IMR-90 (cell line): ENCODE data around the gene WNT8B. TPM values are rescaled to one million over a fixed set of nuclear protein-coding genes. Genes with fewer than 3 reads are reported as not detected.

Experiments
- ATAC-seq: fragments of 200-7000 bp; cut with Tn5 transposase; 2 replicates; pipeline ENCODE4 v1.9.1; 2020; ENCODE audit warnings: low read depth, mild to moderate bottlenecking, moderate library complexity
- BruUV-seq: library from RNA; stranded (reverse); fragments of 400-500 nt; replicated peaks from 2 replicates; lab custom pipeline; 2021; lab: Mats Ljungman, UMichigan
- CTCF ChIA-PET: fragments of 300-600 bp; formaldehyde crosslinking; extraction: SDS; loops from one replicate; lab custom pipeline; 2021; ENCODE audit warnings: antibody characterized with exemption; lab: Yijun Ruan, JAX
- POLR2A ChIA-PET: fragments of 300-600 bp; sonication (Branson Sonifier 250); formaldehyde crosslinking; loops from one replicate; lab custom pipeline; 2022; ENCODE audit warnings: antibody characterized with exemption; ENCODE audit not compliant: unreplicated experiment; lab: Charles Lee
- DNase-seq: peaks from one replicate; pipeline ENCODE4 v3.0.0; 2013
- H2AFZ ChIP-seq: replicated peaks from 2 replicates; pipeline ENCODE3; 2013; ENCODE audit warnings: low read length, mild to moderate bottlenecking; ENCODE audit not compliant: poor library complexity
- H2AK5ac ChIP-seq: 2 replicates; pipeline ENCODE4 v1.6.1; 2013; ENCODE audit warnings: low read depth, low read length, inconsistent platforms
- H2AK9ac ChIP-seq: replicated peaks from 2 replicates; pipeline ENCODE3; 2013; ENCODE audit warnings: mild to moderate bottlenecking, low read depth, low read length, moderate library complexity; ENCODE audit not compliant: poor library complexity
- H2BK120ac ChIP-seq: 2 replicates; pipeline ENCODE4 v1.6.1; 2013; ENCODE audit warnings: low read depth, low read length, inconsistent platforms
- H2BK15ac ChIP-seq: 3 replicates; pipeline ENCODE4 v1.6.1; 2013; ENCODE audit warnings: low read depth, low read length, inconsistent platforms
- H2BK20ac ChIP-seq: 2 replicates; pipeline ENCODE4 v1.6.1; 2013; ENCODE audit warnings: low read depth, mild to moderate bottlenecking, inconsistent platforms, low read length, moderate library complexity
- H2BK5ac ChIP-seq: 2 replicates; pipeline ENCODE4 v1.6.1; 2013; ENCODE audit warnings: mild to moderate bottlenecking, low read depth, low read length, inconsistent platforms; ENCODE audit not compliant: poor library complexity, severe bottlenecking
- H3K14ac ChIP-seq: replicated peaks from 2 replicates; pipeline ENCODE4 v1.6.1; 2013; ENCODE audit warnings: low read depth, low read length, inconsistent platforms
- H3K18ac ChIP-seq: 2 replicates; pipeline ENCODE4 v1.6.1; 2013; ENCODE audit warnings: low read depth, low read length, control low read depth
- H3K23ac ChIP-seq: 2 replicates; pipeline ENCODE4 v1.6.1; 2013; ENCODE audit warnings: low read depth, low read length, inconsistent platforms
- H3K27ac ChIP-seq: 2 replicates; pipeline ENCODE4 v1.5.1; 2013; ENCODE audit warnings: mild to moderate bottlenecking, control low read depth, low read length; ENCODE audit not compliant: insufficient read depth
- H3K27me3 ChIP-seq: 2 replicates; pipeline ENCODE4 v1.6.1; 2013; ENCODE audit warnings: low read length; ENCODE audit not compliant: control insufficient read depth, insufficient read depth
- H3K36me3 ChIP-seq: 2 replicates; pipeline ENCODE4 v1.6.1; 2013; ENCODE audit warnings: low read length, mixed read lengths; ENCODE audit not compliant: control insufficient read depth, insufficient read depth
- H3K4ac ChIP-seq: 2 replicates; pipeline ENCODE4 v1.6.1; 2013; ENCODE audit warnings: low read depth, low read length, inconsistent platforms
- H3K4me1 ChIP-seq: 2 replicates; pipeline ENCODE4 v1.6.1; 2013; ENCODE audit warnings: low read length, mixed read lengths; ENCODE audit not compliant: control insufficient read depth, insufficient read depth
- H3K4me2 ChIP-seq: 2 replicates; pipeline ENCODE4 v1.6.1; 2013; ENCODE audit warnings: low read depth, mild to moderate bottlenecking, control low read depth, low read length, moderate library complexity
- H3K4me3 ChIP-seq: 2 replicates; pipeline ENCODE4 v1.5.1; 2013; ENCODE audit warnings: low read depth, mild to moderate bottlenecking, control low read depth, low read length, moderate library complexity; ENCODE audit not compliant: insufficient read depth
- H3K56ac ChIP-seq: 2 replicates; pipeline ENCODE4 v1.6.1; 2013; ENCODE audit warnings: low read length, inconsistent platforms; ENCODE audit not compliant: insufficient read depth; ENCODE audit errors: extremely low read depth
- H3K79me1 ChIP-seq, 2 experiments: 2 replicates each; pipeline ENCODE4 v1.6.1; 2013; ENCODE audit warnings: low read length in 2 of 2, inconsistent platforms in 1 of 2, low read depth in 1 of 2
- H3K9ac ChIP-seq: 2 replicates; pipeline ENCODE4 v1.6.1; 2013; ENCODE audit warnings: low read depth, low read length, control low read depth
- H3K9me1 ChIP-seq: 2 replicates; pipeline ENCODE4 v1.6.1; 2013; ENCODE audit warnings: low read length, inconsistent platforms; ENCODE audit not compliant: insufficient read depth
- H3K9me3 ChIP-seq: 2 replicates; pipeline ENCODE4 v1.6.1; 2013; ENCODE audit warnings: low read length; ENCODE audit not compliant: control insufficient read depth, insufficient read depth
- H4K20me1 ChIP-seq: 2 replicates; pipeline ENCODE4 v1.6.1; 2013; ENCODE audit warnings: low read length, inconsistent platforms; ENCODE audit not compliant: insufficient read depth
- H4K5ac ChIP-seq: 2 replicates; pipeline ENCODE4 v1.6.1; 2013; ENCODE audit warnings: mild to moderate bottlenecking, low read depth, low read length, control low read depth
- H4K8ac ChIP-seq, 2 experiments: 2 replicates each; pipeline ENCODE4 v1.6.1; 2013; ENCODE audit warnings: low read depth in 2 of 2, low read length in 2 of 2, control low read depth in 1 of 2, inconsistent platforms in 1 of 2
- H4K91ac ChIP-seq: 2 replicates; pipeline ENCODE4 v1.6.1; 2013; ENCODE audit warnings: low read depth, low read length, inconsistent platforms; ENCODE audit not compliant: insufficient read depth
- CEBPB ChIP-seq: IDR thresholded peaks from 2 replicates; pipeline ENCODE4 v1.6.1; 2012; ENCODE audit warnings: low read depth, low read length, improper control_type of control experiment
- CHD1 ChIP-seq: IDR thresholded peaks from 2 replicates; pipeline ENCODE4 v1.6.1; 2012; ENCODE audit warnings: low read depth, low read length, improper control_type of control experiment
- FOS ChIP-seq: fragments of 150-350 bp; IDR thresholded peaks from 2 replicates; pipeline ENCODE4 v1.6.1; 2016; ENCODE audit warnings: low read depth, low read length
- MAFK ChIP-seq: IDR thresholded peaks from 2 replicates; pipeline ENCODE4 v1.6.1; 2012; ENCODE audit warnings: low read depth, low read length, improper control_type of control experiment
- RAD21 ChIP-seq: IDR thresholded peaks from 2 replicates; pipeline ENCODE4 v1.6.1; 2012; ENCODE audit warnings: low read length, improper control_type of control experiment
- WGBS, 2 experiments: methylation state at CpG; one replicate each; pipeline versions ENCODE4 v1.1.5 to v1.1.7; 2013; ENCODE audit warnings: missing lambda C conversion rate in 2 of 2; ENCODE audit not compliant: insufficient read length in 1 of 2; ENCODE audit errors: extremely low coverage in 2 of 2; 5-methylcytosine and 5-hydroxymethylcytosine counted together
- dilution Hi-C: fragments of 300-500 bp; cut with HindIII; formaldehyde crosslinking; loops from one replicate; pipeline ENCODE4 v1.14.3; 2018; ENCODE audit warnings: low sequenced_read_pairs; ENCODE audit not compliant: unreplicated experiment
- in situ Hi-C: fragments of 300-500 bp; cut with MboI; formaldehyde crosslinking; loops from 3 replicates; pipeline ENCODE4 v1.14.3; 2019; ENCODE audit warnings: low sequenced_read_pairs, inconsistent platforms, mixed read lengths
- intact Hi-C: fragments of 100-400 bp; cut with micrococcal nuclease; formaldehyde crosslinking; loops from 2 replicates; pipeline ENCODE4 v1.10.0; 2022
- polyA plus RNA-seq, 3 experiments: library from polyadenylated mRNA; depleted of rRNA; stranded (reverse); fragments of >200 nt; gene quantifications; 2 replicates each; pipeline ENCODE4 v1.2.3, GENCODE V29; 2012; ENCODE audit warnings: low replicate concordance in 1 of 3
- total RNA-seq: library from RNA; depleted of rRNA; stranded (reverse); fragments of >200 nt; gene quantifications from 2 replicates; pipeline ENCODE4 v1.2.3, GENCODE V29; 2012

WNT8B gene
- total and polyA plus RNA-seq, 2 of the 4 experiments (the other 2 are of a cell fraction) = 0.03 TPM; not detected in 1

GRCh38 chr10:100448951-100449350 is 13.9 kb upstream of the WNT8B start:
- 75% methylated on average over 2 of the region's 4 CpGs; no CpG with 5 or more reads in 1 of the 2 experiments for WGBS, 2 experiments

More at GRCh38 chr10:100448951-100449350, 13.9 kb upstream of the WNT8B start:
- no peak overlapping the region for H3K18ac ChIP-seq
- ChIA-PET CTCF (no interaction called here), POLR2A (no interaction called here)
- dilution Hi-C loops (no loop called here), in situ Hi-C loops (no loop called here), intact Hi-C loops (no loop called here)
- H2BK5ac ChIP-seq = no peak overlapping the region
- H3K14ac ChIP-seq = no peak overlapping the region
- no peak overlapping the region for H2BK120ac ChIP-seq
- H4K20me1 ChIP-seq = no peaks in the 10 kb centered on the region
- H3K23ac ChIP-seq = no peak overlapping the region
- no peak overlapping the region for H3K56ac ChIP-seq
- TF ChIP-seq CHD1 (no peak), RAD21 (no peak), MAFK (no peak), FOS (no peak), CEBPB (no peak)
- no peak overlapping the region for H4K91ac ChIP-seq
- no peak overlapping the region for H3K9ac ChIP-seq
- H3K4me3 ChIP-seq = no peak overlapping the region
- ATAC-seq = no peak
- H3K4me2 ChIP-seq = no peak overlapping the region
- H2AK5ac ChIP-seq = no peak overlapping the region
- H4K8ac ChIP-seq = no peak overlapping the region
- no peak overlapping the region for H2AK9ac ChIP-seq
- no peaks in the 10 kb centered on the region for H3K9me1 ChIP-seq
- no peak for DNase-seq
- H4K5ac ChIP-seq = no peak overlapping the region
- no peak overlapping the region for H2BK20ac ChIP-seq
- no peaks in the 10 kb centered on the region for H3K36me3 ChIP-seq
- peaks cover 4% of the 10 kb centered on the region for H3K27me3 ChIP-seq
- H3K27ac ChIP-seq = no peak overlapping the region
- H3K9me3 ChIP-seq = peaks cover 3% of the 10 kb centered on the region
- H3K4me1 ChIP-seq = no peaks in the 10 kb centered on the region
- H3K79me1 ChIP-seq = no peaks in the 10 kb centered on the region
- no peak overlapping the region for H3K4ac ChIP-seq
- no peak overlapping the region for H2AFZ ChIP-seq
- H2BK15ac ChIP-seq = no peak overlapping the region
- BruUV-seq = no TSS peak
